A172 (cell line): ENCODE data around the gene PATL2. TPM values are rescaled to one million over a fixed set of nuclear protein-coding genes. Genes with fewer than 3 reads are reported as not detected.
"Not testable (repeated sequence)": the region's sequence is repeated elsewhere in the genome, so short reads cannot be mapped to it uniquely, and the experiment has no call there.

ENCODE experiments used
- DNase-seq: peaks from one replicate; pipeline ENCODE4 v3.0.0-alpha.2; 2015; ENCODE audit warnings: low spot score
- total RNA-seq: library from RNA; depleted of rRNA; stranded (reverse); fragments of >200 nt; shearing (Covaris generic); gene quantifications from 2 replicates; pipeline ENCODE4 v1.2.3, GENCODE V29; 2014

Gene PATL2
- total RNA-seq, 1 experiment from 2014 or later, result not detected

GRCh38 chr15:44690245-44690644 lies 20.9 kb downstream of the PATL2 start:
- DNase-seq, result not testable (repeated sequence)

DNA sequence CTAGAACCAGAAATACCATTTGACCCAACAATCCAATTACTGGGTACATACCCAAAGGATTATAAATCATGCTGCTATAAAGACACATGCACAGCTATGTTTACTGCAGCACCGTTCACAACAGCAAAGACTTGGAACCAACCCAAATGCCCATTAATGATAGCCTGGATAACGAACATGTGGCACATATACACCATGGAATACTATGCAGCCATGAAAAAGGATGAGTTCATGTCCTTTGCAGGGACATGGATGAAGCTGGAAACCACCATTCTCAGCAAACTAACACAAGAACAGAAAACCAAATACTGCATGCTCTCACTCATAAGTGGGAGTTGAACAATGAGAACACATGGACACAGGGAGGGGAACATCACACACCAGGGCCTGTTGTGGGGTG lies 21.8 kb downstream of the PATL2 start:
- DNase-seq, result not testable (repeated sequence)

DNA sequence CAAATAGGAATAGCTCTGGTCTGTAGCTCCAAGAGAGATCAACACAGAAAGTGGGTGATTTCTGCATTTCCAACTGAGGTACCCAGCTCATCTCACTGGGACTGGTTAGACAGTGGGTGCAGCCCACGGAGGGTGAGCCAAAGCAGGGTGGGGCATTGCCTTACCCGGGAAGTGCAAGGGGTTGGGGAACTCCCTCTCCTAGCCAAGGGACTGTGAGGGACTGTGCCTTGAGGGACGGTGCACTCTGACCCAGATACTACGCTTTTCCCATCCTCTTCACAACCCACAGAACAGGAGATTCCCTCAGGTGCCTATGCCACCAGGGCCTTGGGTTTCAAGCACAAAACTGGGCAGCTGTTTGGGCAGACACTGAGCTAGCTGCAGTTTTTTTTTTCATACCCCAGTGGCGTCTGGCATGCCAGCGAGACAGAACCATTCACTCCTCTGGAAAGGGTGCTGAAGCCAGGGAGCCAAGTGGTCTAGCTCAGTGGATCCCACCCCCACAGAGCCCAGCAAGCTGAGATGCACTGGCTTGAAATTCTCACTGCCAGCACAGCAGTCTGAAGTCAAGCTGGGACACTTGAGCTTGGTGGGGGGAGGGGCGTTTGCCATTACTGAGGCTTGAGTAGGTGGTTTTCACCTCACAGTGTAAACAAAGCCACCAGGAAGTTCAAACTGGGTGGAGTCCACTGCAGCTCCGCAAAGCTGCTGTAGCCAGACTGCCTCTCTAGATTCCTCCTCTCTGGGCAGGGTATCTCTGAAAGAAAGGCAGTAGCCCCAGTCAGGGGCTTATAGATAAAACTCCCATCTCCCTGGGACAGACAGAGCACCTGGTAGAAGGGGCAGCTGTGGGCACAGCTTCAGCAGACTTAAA lies 28.1 kb downstream of the PATL2 start:
- DNase-seq, result peak; percentile 60

DNA sequence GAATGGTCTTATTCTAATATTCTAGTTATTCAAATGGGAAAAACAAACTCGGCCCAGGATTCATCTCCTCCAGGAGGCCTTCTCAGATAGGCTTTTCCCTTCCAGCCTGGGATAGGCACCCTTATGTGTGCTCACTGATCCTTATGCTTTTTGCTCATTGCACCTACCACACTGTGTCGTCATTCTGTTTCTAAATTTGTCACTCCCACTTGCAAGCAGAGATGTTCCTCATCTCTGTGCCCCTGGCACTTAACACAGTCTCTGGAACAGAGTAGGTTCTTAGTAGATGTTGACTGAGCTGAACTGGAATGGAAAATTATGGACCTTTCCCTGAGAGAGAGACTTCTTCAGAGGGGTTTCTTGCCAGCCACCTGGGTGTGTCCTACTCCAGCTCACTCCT lies 28.9 kb downstream of the PATL2 start:
- no peak for DNase-seq

DNA sequence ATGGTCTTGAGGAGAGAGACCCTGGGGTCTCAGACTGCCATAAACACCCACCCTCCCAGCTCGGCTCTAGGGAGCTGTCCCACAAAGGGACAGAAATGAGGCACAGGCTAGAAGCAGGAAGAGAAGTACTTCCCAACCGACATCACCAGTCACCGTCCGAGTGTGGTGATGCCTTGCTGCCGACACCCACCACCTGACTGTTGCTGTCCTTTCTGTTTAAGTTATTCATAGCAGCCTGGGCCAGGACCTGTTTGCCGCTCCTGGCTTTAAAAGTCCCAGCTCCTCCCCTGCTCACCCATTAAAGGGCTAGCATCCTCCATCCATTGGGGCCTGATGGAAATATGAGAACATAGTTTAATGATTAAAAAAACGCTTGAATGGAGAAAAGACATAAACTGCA lies 34.4 kb downstream of the PATL2 start:
- DNase-seq, result no peak

- no peak for DNase-seq
These were observed 35.2 kb downstream of the PATL2 start for GRCh38 chr15:44675911-44676310.

DNA sequence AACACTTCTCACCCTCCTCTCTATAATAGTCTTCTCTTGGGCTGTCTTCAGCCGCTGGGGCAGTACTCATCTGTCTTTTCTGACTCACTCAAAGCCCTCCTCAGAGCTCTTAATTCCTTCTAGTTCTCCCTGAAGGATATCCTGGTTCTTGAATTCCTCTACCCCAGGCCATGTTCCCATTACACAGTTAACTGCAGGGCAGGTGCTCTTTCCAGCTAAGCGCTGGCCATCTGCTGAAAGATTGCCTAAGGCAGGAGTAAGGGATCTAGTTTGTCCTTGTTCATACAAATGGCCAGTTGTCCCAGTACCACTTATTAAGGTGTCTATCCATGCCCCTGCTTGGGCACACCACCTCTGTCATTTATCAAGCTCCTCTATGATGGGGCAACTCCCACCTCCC lies 37.5 kb downstream of the PATL2 start:
- no peak for DNase-seq

DNA sequence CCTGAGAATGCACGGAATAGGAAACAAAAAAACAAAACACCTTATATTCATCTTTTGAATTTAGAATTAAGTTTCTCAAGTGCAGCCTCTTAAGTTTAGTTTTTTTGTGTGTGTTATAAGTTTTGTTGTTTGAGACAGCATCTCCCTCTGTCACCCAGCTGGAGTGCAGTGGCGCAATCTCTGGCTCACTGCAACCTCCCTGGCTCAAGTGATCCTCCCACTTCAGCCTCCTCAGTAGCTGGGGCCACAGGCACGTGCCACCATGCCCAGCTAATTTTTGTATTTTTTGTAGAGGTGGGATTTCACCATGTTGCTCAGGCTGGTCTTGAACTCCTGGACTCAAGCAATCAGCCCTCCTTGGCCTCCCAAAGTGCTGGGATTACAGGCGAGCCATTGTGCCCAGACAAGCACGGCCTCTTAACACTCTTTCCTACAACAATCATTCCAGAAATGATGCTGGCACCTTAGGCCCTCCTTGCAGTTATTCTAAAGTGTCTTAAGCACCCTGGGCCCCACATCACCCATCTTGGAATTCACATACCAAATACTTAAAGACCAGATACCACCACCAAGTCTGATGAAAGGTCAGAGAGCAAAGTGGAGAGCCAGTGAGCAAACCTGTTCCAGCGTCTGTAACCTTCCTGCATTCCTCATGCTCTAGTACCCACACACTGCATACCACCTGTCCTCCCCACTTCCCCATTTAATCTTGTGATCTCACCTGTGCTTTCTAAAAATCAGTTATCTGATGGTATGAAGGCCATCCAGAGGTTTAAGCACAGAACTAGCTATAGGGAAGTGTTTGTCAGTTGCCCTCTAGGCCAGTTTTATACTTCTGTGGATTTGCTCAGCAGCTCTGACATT lies 40.8 kb downstream of the PATL2 start:
- no peak for DNase-seq

- no peak for DNase-seq
These were observed 42.2 kb downstream of the PATL2 start for GRCh38 chr15:44668921-44669320.

- DNase-seq, result no peak
These were observed 44.1 kb downstream of the PATL2 start for GRCh38 chr15:44667039-44667360.

DNA sequence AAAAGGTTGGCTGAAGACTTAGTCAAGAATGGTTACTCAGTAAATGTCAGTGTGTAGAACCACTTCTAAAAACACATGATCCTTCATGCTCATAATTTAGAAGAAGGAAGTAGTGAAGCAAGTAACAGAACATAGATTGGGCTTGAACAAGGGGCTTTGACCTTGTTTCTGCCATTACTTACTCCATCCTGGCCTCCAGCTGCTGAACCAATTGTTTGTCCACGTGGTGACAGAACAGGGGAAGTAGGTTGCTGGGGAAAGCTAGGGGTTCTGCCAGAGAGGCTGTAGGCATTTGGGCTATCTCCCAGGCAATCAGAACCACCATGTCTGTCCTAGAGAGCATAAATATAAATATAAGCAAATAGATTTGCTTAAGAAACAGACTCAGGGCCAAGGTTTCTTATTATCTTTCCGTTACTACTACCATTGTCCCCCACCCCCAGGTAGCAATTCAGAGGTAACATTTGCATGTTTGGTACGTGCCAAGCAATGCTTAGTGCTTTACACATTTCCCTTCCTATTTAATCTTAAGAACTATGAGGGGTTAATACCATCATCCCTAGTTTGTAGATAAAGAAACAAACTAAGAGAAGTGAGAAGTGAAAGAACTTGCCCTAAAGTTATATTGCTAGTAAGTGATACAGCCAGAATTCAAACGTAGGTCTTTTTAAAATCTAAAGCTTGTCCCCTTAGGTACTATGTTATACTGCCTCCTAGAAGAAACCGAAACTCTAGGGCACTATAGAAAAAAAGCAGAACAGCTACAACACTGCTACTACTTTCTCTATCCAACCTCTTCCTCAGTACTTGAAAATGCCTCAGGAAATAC lies 44.7 kb downstream of the PATL2 start:
- DNase-seq, result no peak

- DNase-seq, result peak; percentile 93
These were observed 47.5 kb downstream of the PATL2 start, which contains the start of gene SPG11 for GRCh38 chr15:44663410-44664308. Gene SPG11 (minus strand): TSS chr15:44663662. CDS start chr15:44663647, 15 bp downstream.

DNA sequence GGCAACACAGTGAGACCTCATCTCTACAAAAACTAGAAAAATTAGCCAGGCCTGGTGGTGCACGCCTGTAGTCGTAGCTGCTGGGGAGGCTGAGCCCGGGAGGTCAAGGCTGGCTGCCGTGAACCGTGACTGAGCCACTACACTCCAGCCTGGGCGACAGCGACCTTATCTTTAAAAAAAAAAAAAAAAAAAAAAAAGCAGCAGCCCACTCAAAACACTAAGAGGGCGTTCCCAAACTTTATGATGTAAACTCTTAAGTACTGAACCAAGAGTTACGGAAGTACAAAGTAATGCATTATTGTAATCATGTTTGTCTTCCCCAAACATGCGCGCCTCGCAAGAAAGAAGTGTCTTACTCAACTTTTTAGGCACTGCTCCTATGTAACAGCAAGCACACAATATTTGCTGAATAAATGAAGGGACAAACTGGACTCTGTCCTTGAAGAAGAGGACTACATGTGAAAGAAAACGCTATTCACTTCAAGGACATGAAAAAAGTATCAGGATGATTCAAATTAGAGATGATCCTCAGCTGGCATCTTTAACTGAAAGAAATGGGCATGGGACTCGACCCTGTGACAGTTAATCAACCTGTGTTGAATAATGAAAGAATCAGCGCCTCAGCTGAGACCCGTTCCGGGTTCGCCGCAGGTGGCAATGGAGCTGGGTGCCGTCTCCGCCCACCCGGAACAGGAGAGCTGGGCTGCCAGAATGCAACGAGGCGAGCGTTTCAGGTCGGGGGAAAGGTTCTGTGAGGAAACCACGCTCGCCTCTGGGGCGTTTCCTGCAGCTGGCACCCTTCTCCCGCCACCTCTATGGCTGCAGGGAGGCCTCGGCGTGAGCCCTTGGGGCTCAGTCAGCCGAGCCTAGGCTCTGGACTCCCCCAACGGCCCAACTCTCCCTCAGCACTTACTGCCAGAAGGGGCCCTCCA lies 48.4 kb downstream of the PATL2 start:
- peak; percentile 62 for DNase-seq

- no peak for DNase-seq
These were observed 49.5 kb downstream of the PATL2 start for GRCh38 chr15:44661576-44661975.

DNA sequence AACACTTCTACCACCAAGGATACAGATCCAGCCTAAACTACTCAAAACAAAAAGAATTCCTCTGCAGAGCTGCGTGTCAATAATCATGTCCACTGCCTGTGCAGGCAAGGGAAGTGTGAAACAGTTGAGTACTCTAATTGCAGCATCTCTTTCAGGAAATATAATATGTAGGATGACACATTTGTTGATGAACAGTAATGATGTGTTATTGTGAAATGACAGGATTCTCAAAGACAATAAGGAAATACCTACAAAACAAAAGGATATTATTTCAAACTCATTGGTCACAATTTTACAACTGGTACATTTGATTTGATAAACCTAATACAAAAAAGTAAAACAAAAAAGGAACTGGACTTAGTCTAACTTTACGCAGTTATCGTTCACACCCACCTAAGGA lies 52.1 kb downstream of the PATL2 start:
- DNase-seq, result no peak

DNA sequence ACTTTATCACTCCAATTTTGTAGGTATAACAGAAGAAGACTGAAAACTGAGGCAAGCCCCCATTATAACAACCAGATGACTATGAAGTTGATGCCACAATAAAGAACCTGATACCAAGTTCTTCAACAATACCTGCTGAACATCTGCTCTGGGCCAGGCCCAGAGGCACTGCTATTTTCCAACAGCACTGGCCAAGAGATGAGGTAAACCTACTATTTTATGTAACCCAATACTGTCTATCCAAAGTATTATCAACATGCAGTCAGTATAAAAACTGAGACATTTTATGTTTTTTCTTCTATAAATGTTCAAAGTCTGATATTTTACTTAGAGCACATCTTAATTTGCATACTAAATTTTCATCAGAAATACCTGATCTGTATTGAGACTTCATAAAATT lies 53.7 kb downstream of the PATL2 start:
- no peak for DNase-seq

- DNase-seq, result no peak
These were observed 54.2 kb downstream of the PATL2 start for GRCh38 chr15:44656913-44657312.

- DNase-seq, result no peak
These were observed 54.8 kb downstream of the PATL2 start for GRCh38 chr15:44656298-44656697.

GRCh38 chr15:44654858-44655257 lies 56.3 kb downstream of the PATL2 start:
- DNase-seq, result no peak

DNA sequence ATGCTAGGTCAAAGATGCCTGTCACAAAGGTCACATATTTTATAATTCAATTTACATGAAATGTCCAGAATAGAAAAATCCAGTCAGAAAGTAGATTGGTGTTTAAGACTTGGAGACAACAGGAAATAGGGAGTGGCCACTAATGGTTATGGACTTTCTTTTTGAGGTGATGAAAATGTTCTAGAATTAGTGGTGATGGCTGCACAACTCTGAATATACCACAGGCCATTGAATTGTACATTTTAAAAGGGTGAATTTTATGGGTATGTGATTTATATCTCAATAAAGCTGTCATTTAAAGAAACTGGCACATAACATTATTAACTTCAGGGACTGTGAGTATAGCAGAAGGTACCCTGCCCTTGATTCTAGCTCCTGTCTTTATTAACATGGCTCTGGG lies 63.5 kb downstream of the PATL2 start:
- DNase-seq, result no peak
